GM08714 (cell line): ENCODE measurements around the gene STX8.

Experiments used
- H3K4me3 ChIP-seq: fragments of 200-500 bp; sonication (Bioruptor generic); 2 replicates; pipeline ENCODE4 v1.5.1; 2014; ENCODE audit warnings: mild to moderate bottlenecking, low read length, inconsistent platforms
- ZNF274 ChIP-seq: IDR thresholded peaks from 2 replicates; pipeline ENCODE4 v1.6.1; 2012; ENCODE audit warnings: mild to moderate bottlenecking, low read depth, low read length

STX8 gene

GRCh38 chr17:9419932-9420453 lies 155.6 kb downstream of the STX8 start:
- H3K4me3 ChIP-seq = no peak overlapping the region
- TF ChIP-seq ZNF274 = no peak

DNA sequence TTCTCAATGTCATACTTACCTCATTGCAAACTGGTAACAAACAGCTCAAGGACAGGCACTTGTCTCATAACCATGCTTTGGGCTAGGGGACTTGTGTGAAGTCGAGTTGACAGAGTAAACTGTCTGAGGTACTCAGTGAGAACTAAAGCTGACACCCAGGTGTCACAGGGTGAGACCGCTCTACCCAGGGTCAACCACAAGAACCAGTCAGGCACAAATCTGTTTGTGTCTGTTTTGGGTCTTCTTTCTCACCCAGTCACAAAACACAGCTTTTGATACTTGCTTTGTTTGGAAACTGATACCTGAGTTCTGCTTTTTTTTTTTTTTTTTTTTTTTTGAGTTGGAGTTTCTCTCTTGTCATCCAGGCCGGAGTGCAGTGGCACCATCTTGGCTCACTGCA lies 161.1 kb downstream of the STX8 start:
- H3K4me3 ChIP-seq = no peak overlapping the region
- TF ChIP-seq ZNF274 = no peak

- no peak overlapping the region for H3K4me3 ChIP-seq
- no peak for TF ChIP-seq ZNF274
These were observed 164.9 kb downstream of the STX8 start for GRCh38 chr17:9410737-9411136.

- no peak for TF ChIP-seq ZNF274
- H3K4me3 ChIP-seq = no peak overlapping the region
These were observed 165.3 kb downstream of the STX8 start for GRCh38 chr17:9410301-9410700.

DNA sequence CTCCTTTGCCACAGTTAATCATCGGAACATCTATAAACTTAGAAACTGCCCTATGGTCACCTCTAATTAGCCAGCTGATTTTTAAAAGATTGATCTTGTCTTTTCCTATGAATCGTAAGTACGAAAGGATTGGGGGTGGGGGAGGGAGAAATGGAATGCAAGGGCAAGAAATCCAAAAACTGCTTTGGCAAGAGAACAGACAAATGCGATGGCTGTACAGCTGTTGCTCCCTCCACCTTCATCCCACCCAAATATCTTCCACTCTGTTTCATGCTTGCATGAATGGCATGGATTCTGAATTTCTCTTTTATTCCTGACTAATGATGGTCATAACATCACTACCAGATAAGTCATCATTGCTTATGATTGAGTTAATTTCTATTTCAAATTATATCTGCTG lies 165.7 kb downstream of the STX8 start:
- no peak for TF ChIP-seq ZNF274
- H3K4me3 ChIP-seq = no peak overlapping the region

- no peak overlapping the region for H3K4me3 ChIP-seq
- TF ChIP-seq ZNF274 = no peak
These were observed 166.5 kb downstream of the STX8 start for GRCh38 chr17:9408868-9409829.

- no peak overlapping the region for H3K4me3 ChIP-seq
- no peak for TF ChIP-seq ZNF274
These were observed 167.2 kb downstream of the STX8 start for GRCh38 chr17:9408381-9408780.

- TF ChIP-seq ZNF274 = no peak
These were observed 169.5 kb downstream of the STX8 start for GRCh38 chr17:9406046-9406606.

GRCh38 chr17:9403257-9403656 lies 172.4 kb downstream of the STX8 start:
- no peak for TF ChIP-seq ZNF274
- H3K4me3 ChIP-seq = no peak overlapping the region

More at GRCh38 chr17:9406046-9406606, 169.5 kb downstream of the STX8 start:
- H3K4me3 ChIP-seq = no peak overlapping the region

DNA sequence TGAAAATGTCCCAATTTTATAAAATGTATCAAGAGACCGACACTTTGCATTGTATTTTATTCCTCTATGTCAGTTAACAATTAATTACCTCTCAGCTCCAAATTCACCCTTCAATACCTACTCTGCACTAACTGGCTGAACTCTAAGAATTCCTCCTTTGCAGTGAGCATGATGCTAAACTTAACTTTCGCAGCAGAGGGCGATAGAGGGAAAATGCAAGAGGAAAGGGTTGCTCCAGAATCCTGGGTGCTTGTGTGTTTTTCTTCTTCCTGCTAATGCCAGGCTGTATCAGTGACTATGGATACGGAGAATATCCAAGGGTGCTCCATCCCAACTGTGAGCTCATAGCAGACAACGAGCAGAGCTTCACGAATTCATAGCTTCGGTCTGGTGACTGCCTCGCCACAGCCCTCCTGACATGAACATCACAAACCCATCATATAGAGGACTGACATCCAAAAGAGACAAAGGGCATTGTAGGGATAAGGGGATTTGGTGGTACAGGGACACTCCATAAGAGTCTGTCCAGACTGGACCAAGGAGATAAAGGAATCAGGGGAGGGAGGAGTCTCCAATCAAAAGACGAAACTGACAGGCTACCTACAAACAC lies 172.9 kb downstream of the STX8 start:
- H3K4me3 ChIP-seq = no peak overlapping the region
- TF ChIP-seq ZNF274 = no peak

- no peak for TF ChIP-seq ZNF274
- no peak overlapping the region for H3K4me3 ChIP-seq
These were observed 174.2 kb downstream of the STX8 start for GRCh38 chr17:9401434-9401833.

DNA sequence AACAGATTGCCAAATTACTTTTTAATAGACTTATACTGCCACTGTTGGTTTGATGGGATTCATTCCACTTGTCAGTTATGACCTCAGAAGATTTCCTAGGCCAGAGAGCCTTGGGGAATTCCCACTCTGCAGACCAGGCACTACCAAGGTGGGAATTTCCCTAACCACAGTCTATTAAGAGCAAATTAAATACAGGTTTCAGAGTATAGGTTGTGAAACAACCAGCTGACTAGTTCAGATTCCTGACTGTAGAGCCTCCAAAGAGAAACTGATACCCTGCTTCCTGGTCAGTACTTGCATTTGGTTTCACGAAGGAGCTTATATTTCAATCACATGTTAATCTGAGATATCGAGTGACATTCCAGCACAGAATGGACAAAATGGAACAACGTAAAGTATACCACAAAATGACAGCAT lies 186.5 kb downstream of the STX8 start:
- no peak overlapping the region for H3K4me3 ChIP-seq
- TF ChIP-seq ZNF274 = no peak

- no peak overlapping the region for H3K4me3 ChIP-seq
- TF ChIP-seq ZNF274 = no peak
These were observed 189.2 kb downstream of the STX8 start for GRCh38 chr17:9386401-9386800.

DNA sequence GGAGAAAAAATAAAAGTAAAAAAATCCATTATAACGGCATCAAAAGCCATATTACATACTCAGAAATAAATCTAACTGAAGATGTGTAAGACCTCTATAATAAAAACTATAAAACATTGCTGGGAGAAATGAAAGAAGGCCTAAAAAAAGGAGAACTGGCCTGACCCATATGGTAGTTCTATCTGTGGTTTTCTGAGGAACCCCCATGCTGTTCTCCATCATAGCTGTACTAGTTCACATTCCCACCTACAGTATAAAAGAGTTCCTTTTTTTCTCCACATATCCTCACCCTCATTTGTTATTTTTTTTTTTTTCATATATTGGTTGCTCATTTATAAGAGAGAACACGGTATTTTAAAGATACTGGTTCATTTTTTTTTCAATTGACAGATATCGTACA lies 191.8 kb downstream of the STX8 start:
- H3K4me3 ChIP-seq = no peak overlapping the region
- no peak for TF ChIP-seq ZNF274

DNA sequence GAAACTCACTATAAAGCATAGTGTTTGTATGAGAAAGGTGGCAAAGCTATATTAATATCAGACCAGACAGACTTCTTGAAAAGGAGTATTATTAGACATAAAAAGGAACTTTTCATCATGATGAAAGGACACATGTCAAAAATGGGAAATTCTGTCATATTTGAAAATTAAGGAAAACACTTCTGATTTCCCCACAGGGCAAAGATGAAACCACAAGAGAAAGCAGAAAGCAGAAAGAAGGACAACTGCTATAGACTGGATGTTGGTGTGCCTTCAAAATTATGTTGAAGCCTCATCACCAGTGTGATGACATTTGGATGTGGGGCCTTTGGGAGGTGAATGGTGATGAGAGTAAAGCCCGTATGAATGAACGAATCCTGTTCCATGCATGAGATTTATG lies 193.0 kb downstream of the STX8 start:
- no peak overlapping the region for H3K4me3 ChIP-seq
- no peak for TF ChIP-seq ZNF274
